Vagina (tissue), 2 donors: ENCODE data around the gene TOX2.

Experiments used
- POLR2A ChIP-seq, 2 donors: fragments of 450-650 bp; IDR thresholded peaks; one replicate each; pipeline ENCODE4 v1.6.1; 2017; ENCODE audit warnings: antibody characterized with exemption in 2 of 2, mild to moderate bottlenecking in 2 of 2, moderate library complexity in 2 of 2
- POLR2AphosphoS5 ChIP-seq, 2 donors: sonication (generic); formaldehyde crosslinking; IDR thresholded peaks; one replicate each; pipeline ENCODE4 v1.9.0; 2017; ENCODE audit warnings: antibody characterized with exemption in 2 of 2, mild to moderate bottlenecking in 2 of 2, low read depth in 1 of 2; ENCODE audit not compliant: insufficient read depth in 1 of 2
- TF ChIP-seq, protein P1 (sequence below), 3 experiments: fragments of 450-650 bp in 2 of 3; fragments of 200-600 bp in 1 of 3; sonication (generic) in 1 of 3; IDR thresholded peaks; one replicate each; pipeline ENCODE4 v1.5.1; 2017 to 2019; ENCODE audit warnings: antibody characterized with exemption in 3 of 3, mild to moderate bottlenecking in 2 of 3, moderate library complexity in 2 of 3

DNA sequence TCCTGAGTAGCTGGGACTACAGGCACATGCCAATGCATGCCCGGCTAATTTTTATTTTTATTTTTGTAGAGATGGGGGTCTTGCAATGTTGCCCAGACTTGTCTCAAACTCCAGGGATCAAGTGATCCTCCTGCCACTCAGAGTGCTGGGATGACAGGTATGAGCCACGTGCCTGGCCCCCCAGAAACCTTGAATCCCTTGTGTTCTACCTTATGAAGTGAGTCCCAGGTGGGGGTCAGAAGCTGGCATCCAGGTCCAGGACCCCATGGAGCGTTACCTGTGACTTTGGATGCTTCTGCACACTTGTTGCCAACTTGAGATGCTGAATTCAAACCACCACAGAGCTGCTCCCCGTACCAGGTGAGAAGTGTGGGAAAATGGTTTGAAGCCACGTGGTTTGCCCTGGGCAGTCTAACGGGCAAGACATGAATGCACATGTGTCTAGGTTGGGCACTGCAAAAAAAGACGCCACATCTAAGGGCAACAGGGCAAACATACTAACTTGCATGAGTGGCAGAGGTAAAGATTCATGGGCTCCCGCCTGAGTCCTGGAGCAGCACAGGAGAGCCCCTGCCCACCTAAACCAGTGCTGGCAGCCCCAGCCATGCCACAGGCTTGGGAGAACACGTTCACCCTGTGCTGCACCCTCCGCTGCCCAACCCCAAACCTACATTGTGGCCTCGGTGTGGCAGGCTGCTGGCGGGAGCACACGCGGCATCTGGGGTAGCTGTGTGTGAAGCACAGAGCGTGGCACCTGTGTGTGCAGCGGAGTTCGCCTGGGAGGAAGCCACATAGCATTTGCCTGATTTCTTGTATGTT is 171.2 kb downstream of the TOX2 start:
- TF ChIP-seq POLR2AphosphoS5 (IDR thresholded peaks at IDR 0.05; ENCODE audit: insufficient read depth in 1 of 2, low read depth in 1 of 2) = no peak
- TF ChIP-seq POLR2A (IDR thresholded peaks at IDR 0.05) = no peak
- TF ChIP-seq, protein P1, sequence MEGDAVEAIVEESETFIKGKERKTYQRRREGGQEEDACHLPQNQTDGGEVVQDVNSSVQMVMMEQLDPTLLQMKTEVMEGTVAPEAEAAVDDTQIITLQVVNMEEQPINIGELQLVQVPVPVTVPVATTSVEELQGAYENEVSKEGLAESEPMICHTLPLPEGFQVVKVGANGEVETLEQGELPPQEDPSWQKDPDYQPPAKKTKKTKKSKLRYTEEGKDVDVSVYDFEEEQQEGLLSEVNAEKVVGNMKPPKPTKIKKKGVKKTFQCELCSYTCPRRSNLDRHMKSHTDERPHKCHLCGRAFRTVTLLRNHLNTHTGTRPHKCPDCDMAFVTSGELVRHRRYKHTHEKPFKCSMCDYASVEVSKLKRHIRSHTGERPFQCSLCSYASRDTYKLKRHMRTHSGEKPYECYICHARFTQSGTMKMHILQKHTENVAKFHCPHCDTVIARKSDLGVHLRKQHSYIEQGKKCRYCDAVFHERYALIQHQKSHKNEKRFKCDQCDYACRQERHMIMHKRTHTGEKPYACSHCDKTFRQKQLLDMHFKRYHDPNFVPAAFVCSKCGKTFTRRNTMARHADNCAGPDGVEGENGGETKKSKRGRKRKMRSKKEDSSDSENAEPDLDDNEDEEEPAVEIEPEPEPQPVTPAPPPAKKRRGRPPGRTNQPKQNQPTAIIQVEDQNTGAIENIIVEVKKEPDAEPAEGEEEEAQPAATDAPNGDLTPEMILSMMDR (IDR thresholded peaks at IDR 0.05) = no peak
